Measurements from ENCODE around the gene SFRP2.

- TF ChIP-seq POLR2A (IDR thresholded peaks at IDR 0.05; ENCODE audit: low read length): no peak
- no peak for TF ChIP-seq GATA1 (IDR thresholded peaks at IDR 0.05; ENCODE audit: low read depth, low read length)
Observed at GRCh38 chr4:153763404-153763803, 25.5 kb downstream of the SFRP2 start.

Measured in erythroblast (primary cell).